ENCODE measurements around the gene STAB1.

STAB1 gene

GRCh38 chr3:52494886-52495495, at the start of gene STAB1:
Gene STAB1, plus strand, starts transcription at chr3:52495338. Its CDS starts 76 bp downstream, at chr3:52495414.
- no peak within 1 kb of the TSS for H3K4me3 ChIP-seq
- no peaks in the 10 kb centered on the region for H3K9me3 ChIP-seq

GRCh38 chr3:52446042-52446441, 49.1 kb upstream of the STAB1 start:
- Histone ChIP-seq H3K4me3 (no peak overlapping the region), H3K4me1 (no peaks in the 10 kb centered on the region), H3K27me3 (ENCODE audit: low read depth) (no peaks in the 10 kb centered on the region), H3K36me3 (replicated peaks) (no peaks in the 10 kb centered on the region), H3K9me3 (no peaks in the 10 kb centered on the region)
- in situ Hi-C loops (cut with MboI; ENCODE audit: low sequenced_read_pairs): no loop called here
- no peak for DNase-seq (ENCODE audit: low spot score in 2 of 2)

More at GRCh38 chr3:52494886-52495495, at the start of gene STAB1:
- Histone ChIP-seq H3K27me3 (ENCODE audit: low read depth) (no peaks in the 10 kb centered on the region), H3K4me1 (no peaks in the 10 kb centered on the region), H3K36me3 (replicated peaks) (peaks cover 28% of the 10 kb centered on the region)
- DNase-seq (ENCODE audit: low spot score in 2 of 2): no peak
- in situ Hi-C loops (cut with MboI; ENCODE audit: low sequenced_read_pairs): no loop called here

GRCh38 chr3:52446631-52447511, 48.3 kb upstream of the STAB1 start:
- H3K4me1 ChIP-seq: no peaks in the 10 kb centered on the region
- in situ Hi-C loops (cut with MboI; ENCODE audit: low sequenced_read_pairs): no loop called here
- no peaks in the 10 kb centered on the region for H3K27me3 ChIP-seq (ENCODE audit: low read depth)
- DNase-seq (ENCODE audit: low spot score in 2 of 2): peak; percentile 57 to 86
- no peaks in the 10 kb centered on the region for H3K36me3 ChIP-seq (replicated peaks)
- no peak overlapping the region for H3K4me3 ChIP-seq
- H3K9me3 ChIP-seq: no peaks in the 10 kb centered on the region

- Histone ChIP-seq H3K36me3 (replicated peaks) (no peaks in the 10 kb centered on the region), H3K4me3 (no peak overlapping the region), H3K27me3 (ENCODE audit: low read depth) (no peaks in the 10 kb centered on the region), H3K9me3 (no peaks in the 10 kb centered on the region), H3K4me1 (no peaks in the 10 kb centered on the region)
- in situ Hi-C loops (cut with MboI; ENCODE audit: low sequenced_read_pairs): no loop called here
- DNase-seq (ENCODE audit: low spot score in 2 of 2): no peak
Observed at GRCh38 chr3:52447512-52448355, 47.4 kb upstream of the STAB1 start.

- in situ Hi-C loops (cut with MboI; ENCODE audit: low sequenced_read_pairs): no loop called here
- no peaks in the 10 kb centered on the region for H3K9me3 ChIP-seq
- no peak overlapping the region for H3K4me3 ChIP-seq
- H3K27me3 ChIP-seq (ENCODE audit: low read depth): no peaks in the 10 kb centered on the region
- H3K4me1 ChIP-seq: peaks cover 4% of the 10 kb centered on the region
- no peaks in the 10 kb centered on the region for H3K36me3 ChIP-seq (replicated peaks)
- DNase-seq (ENCODE audit: low spot score in 2 of 2): no peak
Observed at GRCh38 chr3:52450489-52451236, 44.5 kb upstream of the STAB1 start.

- H3K36me3 ChIP-seq (replicated peaks): no peaks in the 10 kb centered on the region
- no peak overlapping the region for H3K4me3 ChIP-seq
- peaks cover 4% of the 10 kb centered on the region for H3K4me1 ChIP-seq
- DNase-seq (ENCODE audit: low spot score in 2 of 2): no peak
- in situ Hi-C loops (cut with MboI; ENCODE audit: low sequenced_read_pairs): no loop called here
- no peaks in the 10 kb centered on the region for H3K9me3 ChIP-seq
- H3K27me3 ChIP-seq (ENCODE audit: low read depth): no peaks in the 10 kb centered on the region
Observed at GRCh38 chr3:52451237-52452083, 43.7 kb upstream of the STAB1 start.

- Histone ChIP-seq H3K4me1 (peaks cover 8% of the 10 kb centered on the region), H3K9me3 (no peaks in the 10 kb centered on the region), H3K36me3 (replicated peaks) (peaks cover under 1% of the 10 kb centered on the region; the same call in 1 of the 2 replicates), H3K4me3 (no peak overlapping the region), H3K27me3 (ENCODE audit: low read depth) (no peaks in the 10 kb centered on the region)
- no peak for DNase-seq (ENCODE audit: low spot score in 2 of 2)
- in situ Hi-C loops (cut with MboI; ENCODE audit: low sequenced_read_pairs): no loop called here
Observed at GRCh38 chr3:52452126-52452525, 43.0 kb upstream of the STAB1 start.

- H3K9me3 ChIP-seq: no peaks in the 10 kb centered on the region
- H3K4me3 ChIP-seq: no peak overlapping the region
- DNase-seq (ENCODE audit: low spot score in 2 of 2): no peak
- in situ Hi-C loops (cut with MboI; ENCODE audit: low sequenced_read_pairs): no loop called here
- peaks cover 8% of the 10 kb centered on the region for H3K4me1 ChIP-seq
- H3K36me3 ChIP-seq (replicated peaks): peaks cover 6% of the 10 kb centered on the region
- H3K27me3 ChIP-seq (ENCODE audit: low read depth): no peaks in the 10 kb centered on the region
Observed at GRCh38 chr3:52452570-52453221, 42.4 kb upstream of the STAB1 start.

- H3K27me3 ChIP-seq (ENCODE audit: low read depth): no peaks in the 10 kb centered on the region
- peak within 1 kb of the TSS; percentile 98 for H3K4me3 ChIP-seq
- in situ Hi-C loops (cut with MboI; ENCODE audit: low sequenced_read_pairs): no loop called here
Observed at GRCh38 chr3:52453496-52454249, 41.5 kb upstream of the STAB1 start, which contains the start of gene TNNC1. Gene TNNC1, minus strand, starts transcription at chr3:52454041. Its CDS starts 26 bp downstream, at chr3:52454015.

GRCh38 chr3:52454250-52454937, 40.7 kb upstream of the STAB1 start:
- DNase-seq (ENCODE audit: low spot score in 2 of 2): no peak
- in situ Hi-C loops (cut with MboI; ENCODE audit: low sequenced_read_pairs): no loop called here
- H3K9me3 ChIP-seq: no peaks in the 10 kb centered on the region
- peaks cover 8% of the 10 kb centered on the region for H3K4me1 ChIP-seq
- peaks cover 23% of the 10 kb centered on the region for H3K36me3 ChIP-seq (replicated peaks)
- H3K4me3 ChIP-seq: no peak overlapping the region; the same call in 1 of the 2 replicates
- H3K27me3 ChIP-seq (ENCODE audit: low read depth): no peaks in the 10 kb centered on the region

More at GRCh38 chr3:52453496-52454249, 41.5 kb upstream of the STAB1 start, which contains the start of gene TNNC1:
- peaks cover 16% of the 10 kb centered on the region for H3K36me3 ChIP-seq (replicated peaks)
- no peaks in the 10 kb centered on the region for H3K9me3 ChIP-seq
- peaks cover 8% of the 10 kb centered on the region for H3K4me1 ChIP-seq
- DNase-seq (ENCODE audit: low spot score in 2 of 2): no peak

GRCh38 chr3:52454938-52455282, 40.2 kb upstream of the STAB1 start:
- in situ Hi-C loops (cut with MboI; ENCODE audit: low sequenced_read_pairs): no loop called here
- DNase-seq (ENCODE audit: low spot score in 2 of 2): no peak
- Histone ChIP-seq H3K36me3 (replicated peaks) (peaks cover 27% of the 10 kb centered on the region), H3K4me3 (peak overlapping the region; percentile 98), H3K9me3 (no peaks in the 10 kb centered on the region), H3K27me3 (ENCODE audit: low read depth) (no peaks in the 10 kb centered on the region), H3K4me1 (peaks cover 8% of the 10 kb centered on the region)
